Fibroblast of peridontal ligament (primary cell): Measurements from ENCODE around the gene FAM120A.

Source experiments
- DNase-seq: peaks from one replicate; pipeline ENCODE4 v3.0.0-alpha.2; 2010; ENCODE audit errors: extremely low read depth

Gene FAM120A

DNA sequence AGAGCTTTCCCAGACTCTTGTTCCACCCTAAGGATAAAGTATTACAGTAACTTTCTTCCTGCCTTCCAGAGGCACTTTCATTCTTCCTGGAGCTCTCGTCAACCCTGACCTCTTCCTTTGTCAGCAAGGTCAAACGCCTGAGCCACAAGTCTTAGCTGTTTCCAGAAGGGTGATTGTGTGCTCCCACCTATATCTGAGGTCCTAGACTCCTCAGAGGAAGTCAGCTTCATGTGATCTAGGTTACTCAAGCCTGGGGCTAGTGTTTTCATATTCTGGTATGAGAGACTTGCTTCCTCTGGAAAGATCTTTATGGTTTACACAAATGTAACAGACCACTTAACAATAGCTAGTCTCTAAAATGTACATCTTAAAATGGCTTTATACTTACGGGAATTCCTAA is 5.4 kb upstream of the FAM120A start:
- no peak for DNase-seq

DNA sequence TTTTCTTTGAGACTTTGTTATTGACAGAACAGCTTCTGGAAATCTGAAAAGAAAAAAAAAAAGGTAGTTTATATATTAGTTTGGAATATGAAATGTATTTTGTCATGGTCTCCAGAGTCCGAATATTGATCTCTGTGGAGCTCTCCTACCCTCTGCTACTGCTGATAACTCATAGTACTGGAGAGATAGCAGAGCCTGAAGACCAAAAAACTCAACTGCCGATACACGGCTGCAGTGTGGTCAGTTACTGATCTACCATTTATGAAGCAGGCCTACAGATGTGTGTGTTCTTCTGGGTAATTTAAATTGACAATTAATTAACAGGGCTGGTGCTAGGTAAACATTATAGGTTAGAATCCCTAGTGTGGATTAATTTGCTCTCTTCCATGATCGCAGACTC is 3.8 kb upstream of the FAM120A start:
- no peak for DNase-seq

DNA sequence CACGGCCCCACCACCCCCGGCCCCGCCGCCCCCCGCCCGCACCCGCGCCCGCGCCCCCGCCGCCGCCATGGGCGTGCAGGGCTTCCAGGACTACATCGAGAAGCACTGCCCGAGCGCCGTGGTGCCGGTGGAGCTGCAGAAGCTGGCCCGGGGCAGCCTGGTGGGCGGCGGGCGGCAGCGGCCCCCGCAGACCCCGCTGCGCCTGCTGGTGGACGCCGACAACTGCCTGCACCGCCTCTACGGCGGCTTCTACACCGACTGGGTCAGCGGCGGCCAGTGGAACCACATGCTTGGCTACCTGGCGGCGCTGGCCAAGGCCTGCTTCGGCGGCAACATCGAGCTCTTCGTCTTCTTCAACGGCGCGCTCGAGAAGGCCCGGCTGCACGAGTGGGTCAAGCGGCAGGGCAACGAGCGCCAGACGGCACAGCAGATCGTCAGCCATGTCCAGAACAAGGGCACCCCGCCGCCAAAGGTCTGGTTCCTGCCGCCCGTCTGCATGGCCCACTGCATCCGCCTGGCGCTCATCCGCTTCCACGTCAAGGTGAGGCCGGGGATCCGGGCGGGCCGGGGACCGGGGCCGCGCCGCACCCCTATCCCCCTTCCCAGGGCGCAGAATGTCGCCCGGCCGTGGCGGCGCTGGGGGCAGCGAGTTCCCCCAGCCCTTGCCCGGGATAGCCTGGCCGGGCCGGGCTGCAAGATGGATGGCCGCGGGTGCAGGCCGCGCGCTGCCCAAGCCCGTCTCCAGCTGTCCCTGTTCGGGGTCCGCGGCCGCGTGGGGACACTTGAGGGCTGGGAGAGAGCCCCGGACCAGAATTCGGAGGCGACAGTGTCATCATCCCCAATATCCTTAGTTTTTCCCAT is 594 bp downstream of the FAM120A start:
- no peak for DNase-seq

DNA sequence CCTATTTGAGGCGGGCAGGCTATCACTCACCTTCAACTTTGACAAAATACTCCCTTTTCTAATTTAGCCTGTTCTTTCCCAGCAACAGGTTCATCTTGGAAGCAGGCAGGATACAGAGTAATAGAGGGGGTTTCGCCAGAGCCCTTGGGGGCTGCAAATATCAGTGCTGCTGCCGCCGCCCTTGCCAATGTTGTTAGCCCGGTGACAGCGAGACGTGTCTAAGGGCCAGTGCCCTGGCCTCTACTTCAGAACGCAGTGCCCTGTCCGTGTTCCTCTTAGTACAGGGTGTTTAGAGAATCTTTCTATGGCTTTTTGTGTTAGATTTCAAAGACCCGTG is 1.2 kb downstream of the FAM120A start:
- no peak for DNase-seq

DNA sequence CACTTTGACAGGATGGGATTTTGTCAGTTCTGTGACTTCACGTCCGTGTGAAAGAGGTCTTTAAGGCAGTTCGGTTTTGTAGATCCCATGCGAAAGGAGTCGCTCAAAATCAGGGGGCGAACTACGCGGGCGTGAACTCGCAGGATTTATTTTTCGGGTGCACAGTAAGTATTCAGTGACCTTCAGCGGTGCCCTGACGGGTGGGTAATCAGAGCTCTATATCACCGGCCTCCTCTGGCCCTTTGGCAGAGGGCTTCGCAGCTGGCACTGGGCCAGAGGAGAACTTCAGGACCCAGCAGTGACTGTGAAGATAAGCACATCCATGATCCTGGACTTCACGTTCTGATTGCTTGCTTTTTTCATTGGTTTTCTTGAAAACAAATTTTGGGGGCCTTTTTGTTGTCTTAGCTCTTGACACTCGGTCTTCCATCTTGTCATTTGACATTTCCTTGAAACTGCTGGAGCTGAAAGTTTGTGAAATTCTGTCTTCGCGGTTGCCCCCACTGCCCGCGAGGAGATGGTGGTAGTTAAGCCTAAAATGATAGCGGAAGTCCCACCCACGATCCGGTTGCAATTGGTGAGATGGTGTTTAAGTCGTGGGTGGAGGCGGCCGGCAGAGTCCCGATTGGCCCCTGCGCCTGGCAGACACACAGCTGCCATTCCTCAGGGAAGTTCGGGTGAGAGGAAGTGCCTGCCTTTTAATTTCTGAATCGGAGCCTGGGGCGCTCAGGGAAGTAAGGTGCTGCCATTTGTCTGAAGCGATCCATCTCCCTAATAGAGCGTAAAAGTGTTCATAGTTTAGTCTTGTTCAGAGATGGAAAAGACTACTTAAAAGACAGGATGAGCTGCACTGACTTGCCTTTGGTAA is 1.8 kb downstream of the FAM120A start, which contains the start of gene FAM120AOS:
FAM120AOS (minus strand) TSS at position 535 of the 868 bp plus-strand sequence. CDS start 872 bp downstream, outside the sequence.
- DNase-seq: peak; percentile 94

DNA sequence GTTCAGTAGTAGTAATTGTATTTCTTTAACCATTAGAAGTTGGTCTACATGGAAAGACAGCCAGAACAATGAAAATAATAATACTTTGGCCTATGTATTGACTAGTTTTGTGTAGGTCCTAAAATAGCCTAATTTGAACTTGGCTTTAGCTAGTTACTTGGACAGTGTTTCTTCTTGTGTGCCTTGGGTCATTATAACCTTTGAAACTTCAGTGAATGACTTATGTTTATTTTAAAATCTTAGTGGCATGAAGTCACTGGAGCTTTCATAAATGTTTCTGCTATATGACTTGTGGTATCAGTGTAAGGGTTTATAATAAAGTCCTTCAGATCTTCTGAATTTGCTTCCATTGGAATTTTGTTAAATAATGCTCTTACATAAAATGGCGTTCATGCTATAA is 4.5 kb downstream of the FAM120A start:
- no peak for DNase-seq

DNA sequence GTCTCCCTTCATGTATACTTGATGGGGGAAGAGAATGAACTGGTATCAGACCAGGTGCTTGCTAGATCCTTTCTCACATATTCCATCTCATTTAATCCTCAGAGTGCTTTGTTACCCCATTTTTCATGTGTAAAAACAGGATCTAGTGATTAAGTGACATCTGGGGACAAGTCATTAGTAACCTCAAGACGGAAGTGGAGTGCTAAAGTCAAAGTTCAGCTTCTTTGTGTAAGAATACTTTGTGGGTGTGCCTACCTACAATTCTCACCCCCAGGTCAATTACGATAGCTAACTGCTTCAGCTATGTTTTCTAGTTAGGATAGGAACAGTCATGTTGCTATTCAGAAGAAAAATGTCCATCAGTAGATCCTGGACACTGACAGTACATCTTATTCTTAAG is 5.0 kb downstream of the FAM120A start:
- DNase-seq: no peak

DNA sequence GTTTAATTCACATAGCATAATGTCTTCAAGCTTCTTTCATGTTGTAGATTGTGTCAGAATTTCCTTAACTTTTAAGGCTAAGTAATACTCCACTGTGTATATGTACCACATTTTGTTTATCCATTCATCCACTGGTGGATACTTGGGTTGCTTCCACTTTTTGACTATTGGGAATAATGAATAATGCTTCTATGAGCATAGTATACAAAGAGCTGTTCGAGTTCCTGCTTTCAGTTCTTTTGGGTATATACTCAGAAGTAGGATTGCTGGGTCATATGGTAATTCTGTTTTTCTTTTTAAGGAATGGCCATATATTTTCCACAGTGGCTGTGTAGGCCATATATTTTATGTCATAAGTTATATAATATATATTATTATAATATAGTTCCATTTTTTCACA is 5.5 kb downstream of the FAM120A start:
- DNase-seq: no peak

DNA sequence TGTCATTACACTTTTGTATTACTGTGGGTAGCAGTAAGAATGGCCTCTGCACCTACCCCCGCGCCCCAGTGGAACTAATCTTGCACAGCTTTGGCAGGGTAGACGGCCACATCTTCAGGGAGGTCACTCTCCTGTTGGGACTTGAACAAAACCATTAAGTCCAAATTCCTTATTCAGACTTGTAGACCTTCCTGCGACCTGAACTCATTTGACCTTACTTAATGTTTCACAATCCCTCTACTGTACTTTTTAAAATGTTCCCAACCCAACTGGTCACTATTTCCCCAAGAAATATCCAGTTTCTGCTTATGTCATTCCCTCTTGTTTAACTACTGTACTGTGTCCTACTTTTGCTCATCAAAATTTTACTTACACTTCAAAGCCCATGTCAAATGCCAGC is 7.2 kb downstream of the FAM120A start:
- DNase-seq: no peak

DNA sequence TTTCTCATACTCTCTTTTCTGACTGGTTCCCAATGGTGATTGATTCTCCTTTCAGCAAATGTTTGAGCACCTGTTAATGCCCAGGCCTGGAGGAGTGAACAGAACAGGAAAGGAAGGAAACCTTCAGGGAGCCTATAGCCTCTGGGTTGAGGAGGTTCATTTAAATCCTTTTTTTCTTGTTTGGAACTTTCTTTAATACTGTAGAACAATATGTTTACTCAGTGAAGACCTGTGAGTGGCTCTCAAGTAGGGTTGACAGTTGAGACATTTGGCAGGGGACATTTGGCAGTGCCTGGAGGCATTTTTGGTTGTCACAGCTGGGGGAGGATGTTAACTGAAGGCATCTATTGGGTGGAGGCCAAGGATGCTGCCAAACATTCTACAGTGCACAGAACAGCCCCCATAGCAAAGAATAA is 8.0 kb downstream of the FAM120A start:
- no peak for DNase-seq

DNA sequence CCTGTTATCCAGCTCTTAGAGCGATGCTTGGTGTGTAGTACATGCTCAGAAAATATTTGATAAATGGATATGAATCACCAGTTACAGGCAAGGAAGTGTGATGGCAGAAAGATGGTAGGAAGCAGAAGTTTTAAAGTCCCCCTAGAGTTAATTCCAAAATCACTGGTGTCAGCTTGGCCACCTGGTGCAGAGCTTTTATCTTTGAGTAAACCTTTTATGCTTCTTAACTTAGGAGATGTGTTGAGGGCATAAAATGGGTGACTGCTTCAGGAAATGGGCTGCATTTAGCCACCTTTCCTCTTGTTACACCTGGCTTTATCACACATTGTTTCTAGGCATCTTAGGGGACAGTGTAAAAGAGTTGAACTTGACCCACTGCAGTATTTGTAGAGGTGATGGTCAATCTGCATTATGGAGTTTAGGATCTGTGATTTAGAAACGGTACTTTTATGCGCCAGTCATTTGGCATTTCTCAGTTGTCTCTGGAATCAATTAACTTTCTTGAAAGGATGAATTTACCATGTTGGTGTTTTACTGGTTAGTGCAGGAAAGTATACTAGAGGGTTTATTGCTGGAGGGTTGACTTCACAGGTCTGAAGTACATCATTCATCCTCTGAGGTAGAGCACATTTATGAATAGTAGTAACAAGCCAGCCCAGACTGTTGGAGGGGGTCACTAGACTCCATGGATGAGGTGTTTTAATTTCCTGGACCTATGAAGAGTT is 9.4 kb downstream of the FAM120A start:
- no peak for DNase-seq

DNA sequence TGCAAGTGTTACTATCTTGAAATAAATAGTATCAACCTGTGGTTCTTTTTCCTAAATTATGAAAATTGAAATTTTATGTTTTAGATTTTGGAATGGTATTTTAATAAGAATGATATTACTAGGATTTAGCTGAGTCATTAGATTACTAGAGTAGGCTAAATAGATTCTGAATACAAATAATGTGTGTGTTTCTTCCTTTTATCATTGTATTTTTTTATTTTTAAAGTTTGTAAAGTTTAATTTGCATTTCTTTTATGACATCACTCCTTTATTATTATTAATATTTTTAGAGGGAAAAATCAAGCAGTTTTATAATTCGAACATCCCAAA is 9.9 kb downstream of the FAM120A start:
- no peak for DNase-seq

DNA sequence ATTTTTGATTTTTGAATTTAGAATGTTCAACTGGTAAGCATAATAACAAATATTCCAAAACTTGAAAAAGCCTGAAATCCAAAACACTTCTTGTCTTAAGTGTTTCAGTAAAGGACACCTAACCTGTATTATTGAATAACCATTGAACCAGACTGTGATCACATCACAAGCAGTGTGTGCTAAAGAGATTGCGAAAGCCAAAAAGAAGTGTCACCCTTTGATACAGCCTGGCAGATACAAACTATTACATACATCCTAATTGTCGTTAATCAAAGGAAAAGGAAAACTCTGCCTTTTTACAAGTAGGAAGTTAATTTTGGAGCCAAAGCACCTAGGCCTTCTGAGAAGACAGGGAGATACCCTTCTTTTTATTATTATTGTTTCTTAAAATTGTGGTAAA is 10.3 kb downstream of the FAM120A start:
- no peak for DNase-seq

DNA sequence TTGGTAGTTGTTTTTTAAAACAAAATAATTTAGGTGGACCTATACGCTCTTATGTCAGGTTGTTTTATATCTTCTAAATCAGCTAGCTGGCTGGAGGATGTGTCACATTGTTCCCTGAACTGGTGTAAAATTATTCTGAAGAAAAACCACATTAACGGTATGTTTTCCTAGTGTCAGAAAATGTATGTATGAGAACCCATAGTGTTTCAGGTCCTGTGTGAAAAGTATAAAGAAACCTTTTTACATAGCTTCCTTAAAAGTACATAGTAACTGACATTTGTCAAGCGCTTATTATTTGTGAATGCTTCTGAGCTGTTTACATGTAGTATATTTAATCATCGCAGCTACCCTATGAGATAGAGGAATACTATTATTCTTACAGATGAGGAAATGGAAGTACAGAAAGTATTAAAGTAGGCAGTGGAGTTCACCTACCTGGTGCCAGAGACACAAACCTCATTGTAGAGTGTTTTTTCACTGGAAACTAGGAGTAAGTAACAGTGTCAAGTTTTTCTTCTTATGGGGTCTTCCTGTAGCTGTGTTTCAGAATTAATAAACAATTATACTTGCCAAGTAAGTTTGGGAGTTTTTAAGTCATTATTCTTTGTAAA is 12.3 kb downstream of the FAM120A start:
- no peak for DNase-seq

DNA sequence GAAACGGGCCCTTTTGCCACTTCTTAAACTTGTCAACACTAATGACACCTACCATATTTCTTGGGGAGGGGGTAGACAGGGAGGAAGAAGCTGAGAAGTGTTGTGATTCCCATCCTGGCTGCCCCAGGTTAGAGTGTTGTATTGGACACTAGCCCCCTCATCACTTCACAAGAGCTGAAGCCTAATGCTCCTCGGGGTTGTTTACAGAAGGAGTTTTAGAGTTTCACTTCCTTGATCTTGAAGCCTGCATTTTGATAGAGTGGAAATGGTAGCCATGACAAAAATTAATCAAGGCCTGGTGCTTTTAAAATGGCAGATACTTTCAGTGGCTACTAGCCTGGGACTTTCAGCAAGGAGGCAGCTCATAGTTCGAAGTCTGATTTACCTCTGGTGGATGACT is 12.9 kb downstream of the FAM120A start:
- DNase-seq: no peak

DNA sequence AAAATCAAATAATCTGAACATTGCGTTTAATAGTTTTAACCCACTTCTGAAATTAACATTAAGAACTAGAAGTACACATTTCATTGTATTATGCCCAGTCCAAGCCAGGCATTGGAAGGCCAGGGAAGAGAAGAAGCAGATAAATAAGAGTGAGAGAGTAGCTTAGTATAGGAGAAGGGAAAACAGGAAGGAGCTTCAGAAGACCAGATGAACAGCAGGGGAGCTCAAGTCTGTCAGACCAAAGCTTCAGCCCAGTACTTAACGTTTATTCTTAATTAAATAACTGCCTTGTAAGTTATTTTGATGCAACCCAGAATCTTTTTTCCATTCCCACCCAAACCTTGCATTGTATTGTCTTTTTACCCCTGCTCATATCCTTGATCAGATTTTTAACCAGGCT is 13.4 kb downstream of the FAM120A start:
- DNase-seq: no peak

DNA sequence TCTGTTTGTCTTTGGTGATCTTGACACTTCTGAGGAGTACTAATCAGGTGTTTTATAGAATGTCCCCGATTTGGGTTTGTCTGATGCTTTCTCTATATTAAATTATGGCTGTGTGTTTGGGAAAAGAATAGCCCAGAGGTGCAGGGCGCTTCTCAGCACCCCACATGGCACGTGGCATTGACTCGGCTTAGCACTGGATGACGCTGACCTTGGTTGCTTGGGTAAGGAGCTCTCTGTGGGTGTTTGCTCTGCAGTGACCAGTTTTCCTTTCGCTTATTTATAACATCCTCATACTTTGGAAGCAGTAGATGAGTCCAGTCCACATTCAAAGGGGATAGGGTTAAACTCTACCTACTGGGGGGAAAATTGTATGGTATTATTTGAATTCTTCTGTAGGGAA is 14.4 kb downstream of the FAM120A start:
- DNase-seq: no peak

DNA sequence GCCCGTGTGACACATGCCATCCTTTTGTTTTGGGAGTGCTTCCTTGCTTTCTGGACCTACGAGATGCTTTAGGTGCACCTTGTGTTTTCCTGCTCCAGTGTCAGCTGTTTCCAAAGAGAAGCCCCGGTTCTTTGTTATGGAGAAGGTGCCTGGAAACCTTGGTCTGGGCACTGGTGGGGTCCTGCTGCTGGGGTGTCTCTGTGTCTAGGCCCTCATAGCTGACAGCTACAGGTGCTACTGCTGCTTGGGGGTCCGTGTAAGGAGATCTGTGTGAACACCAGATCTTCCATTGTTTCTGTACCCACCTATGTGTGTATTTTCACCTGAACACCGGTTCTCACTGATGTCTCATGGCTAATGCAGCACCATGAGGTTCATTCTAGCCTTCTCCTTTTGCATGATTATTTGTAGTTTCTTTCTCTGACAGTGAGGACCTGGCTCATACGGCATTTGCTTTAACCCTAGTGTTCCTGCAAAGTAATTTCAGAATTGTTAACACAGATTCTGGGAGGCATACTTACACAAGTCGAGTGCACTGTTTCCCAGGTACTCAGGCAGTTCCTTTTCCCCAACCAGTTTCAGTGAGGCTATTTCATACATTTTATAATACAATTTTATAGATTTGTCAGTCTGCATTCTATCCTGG is 15.1 kb downstream of the FAM120A start:
- no peak for DNase-seq

DNA sequence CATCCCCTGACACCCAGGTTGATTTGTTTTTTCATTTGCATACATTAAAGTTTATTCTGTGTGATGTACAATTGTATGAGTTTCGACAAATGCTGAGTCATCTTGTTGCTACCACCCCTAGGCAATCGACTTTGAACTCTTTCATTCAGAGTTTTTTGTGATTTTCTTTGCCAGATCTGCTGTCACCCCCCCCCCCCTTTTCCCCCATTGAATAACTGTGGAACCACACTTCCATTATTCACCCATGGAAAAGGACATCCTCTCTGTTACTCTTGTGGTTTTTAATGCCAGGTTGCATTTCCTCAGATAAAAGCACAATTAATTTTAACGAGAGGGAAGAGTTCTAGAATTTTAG is 15.6 kb downstream of the FAM120A start:
- DNase-seq: no peak

DNA sequence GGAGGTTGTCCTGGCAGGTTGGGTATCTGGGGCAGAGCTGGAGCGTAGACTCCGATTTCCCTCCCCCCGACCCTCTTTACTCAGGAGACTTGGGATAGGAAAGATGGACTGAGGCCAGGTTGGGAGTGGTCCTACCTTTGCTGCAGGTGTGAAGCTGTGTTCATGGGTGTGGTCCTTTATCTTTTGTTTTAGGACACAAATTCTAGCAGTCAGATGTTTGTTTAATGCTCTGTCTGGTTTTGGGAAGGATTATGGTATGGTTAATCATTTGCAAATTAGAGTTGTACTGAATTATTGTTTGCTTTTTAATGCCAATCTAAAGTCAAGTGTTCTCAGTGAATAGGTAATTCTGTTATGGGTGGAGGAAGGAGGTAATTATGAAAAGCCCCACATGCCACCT is 16.0 kb downstream of the FAM120A start:
- DNase-seq: no peak

DNA sequence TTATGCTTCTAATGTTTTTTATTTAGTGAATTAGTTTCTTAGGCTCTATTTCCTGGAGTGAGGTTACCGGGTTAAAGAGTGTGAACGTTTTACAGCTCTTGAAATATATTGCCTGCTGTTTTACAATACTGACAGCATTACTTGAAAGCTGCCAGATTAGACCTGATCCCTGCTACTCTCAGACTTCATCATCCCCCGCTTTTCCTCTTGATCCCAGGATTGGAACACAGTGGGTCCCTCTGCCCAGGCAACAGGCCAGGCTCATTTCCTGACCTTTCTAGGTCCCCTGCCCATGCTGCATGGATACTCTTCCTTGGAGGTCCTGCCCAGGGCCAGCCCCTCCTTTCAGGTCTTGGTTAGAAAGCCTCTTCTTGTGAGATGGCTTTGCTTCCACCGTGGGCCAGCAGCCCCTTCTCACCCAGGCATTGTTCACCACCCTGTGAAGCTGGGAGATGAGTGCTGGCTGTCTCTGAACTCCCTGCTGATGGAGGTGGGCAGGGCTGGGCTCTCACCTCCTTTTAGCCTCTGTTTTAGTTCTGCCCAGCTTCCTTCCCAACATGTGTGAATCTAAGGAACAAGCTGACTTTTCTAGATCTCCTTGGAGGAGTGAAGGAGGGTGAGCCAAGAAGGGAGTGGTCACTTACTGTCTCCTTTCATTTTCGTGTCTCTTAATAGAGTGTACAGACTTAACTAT is 17.4 kb downstream of the FAM120A start:
- DNase-seq: peak; percentile 63
